Measurements from ENCODE around the gene OXSM.
A peak's percentile ranks its signal among the peaks of the same experiment; 100 is the strongest.

The OXSM gene

DNA sequence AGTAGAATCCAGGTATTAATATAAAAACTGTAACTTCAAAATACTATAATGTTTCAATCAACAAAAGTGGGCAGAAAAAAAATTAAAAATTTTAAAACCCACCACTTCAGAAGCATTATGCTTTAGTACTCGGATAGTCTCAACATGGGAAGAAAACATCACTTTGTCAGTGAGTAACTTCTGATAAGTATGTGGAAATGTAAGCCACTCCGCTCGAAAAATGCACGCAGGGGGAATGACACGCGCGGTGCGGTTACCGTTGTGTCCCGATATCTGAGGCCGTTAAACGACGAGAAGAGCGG, 7.3 kb upstream of the OXSM start:
- no peak for DNase-seq (ENCODE audit: low read depth)
- H3K4me3 ChIP-seq (ENCODE audit: control insufficient read depth, low read depth, low read length), result peak overlapping the region; percentile 92
- TF ChIP-seq, protein P1, sequence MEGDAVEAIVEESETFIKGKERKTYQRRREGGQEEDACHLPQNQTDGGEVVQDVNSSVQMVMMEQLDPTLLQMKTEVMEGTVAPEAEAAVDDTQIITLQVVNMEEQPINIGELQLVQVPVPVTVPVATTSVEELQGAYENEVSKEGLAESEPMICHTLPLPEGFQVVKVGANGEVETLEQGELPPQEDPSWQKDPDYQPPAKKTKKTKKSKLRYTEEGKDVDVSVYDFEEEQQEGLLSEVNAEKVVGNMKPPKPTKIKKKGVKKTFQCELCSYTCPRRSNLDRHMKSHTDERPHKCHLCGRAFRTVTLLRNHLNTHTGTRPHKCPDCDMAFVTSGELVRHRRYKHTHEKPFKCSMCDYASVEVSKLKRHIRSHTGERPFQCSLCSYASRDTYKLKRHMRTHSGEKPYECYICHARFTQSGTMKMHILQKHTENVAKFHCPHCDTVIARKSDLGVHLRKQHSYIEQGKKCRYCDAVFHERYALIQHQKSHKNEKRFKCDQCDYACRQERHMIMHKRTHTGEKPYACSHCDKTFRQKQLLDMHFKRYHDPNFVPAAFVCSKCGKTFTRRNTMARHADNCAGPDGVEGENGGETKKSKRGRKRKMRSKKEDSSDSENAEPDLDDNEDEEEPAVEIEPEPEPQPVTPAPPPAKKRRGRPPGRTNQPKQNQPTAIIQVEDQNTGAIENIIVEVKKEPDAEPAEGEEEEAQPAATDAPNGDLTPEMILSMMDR (IDR thresholded peaks at IDR 0.05; ENCODE audit: control insufficient read depth, insufficient read depth, low read depth, low read length, missing control alignments), result no peak

DNA sequence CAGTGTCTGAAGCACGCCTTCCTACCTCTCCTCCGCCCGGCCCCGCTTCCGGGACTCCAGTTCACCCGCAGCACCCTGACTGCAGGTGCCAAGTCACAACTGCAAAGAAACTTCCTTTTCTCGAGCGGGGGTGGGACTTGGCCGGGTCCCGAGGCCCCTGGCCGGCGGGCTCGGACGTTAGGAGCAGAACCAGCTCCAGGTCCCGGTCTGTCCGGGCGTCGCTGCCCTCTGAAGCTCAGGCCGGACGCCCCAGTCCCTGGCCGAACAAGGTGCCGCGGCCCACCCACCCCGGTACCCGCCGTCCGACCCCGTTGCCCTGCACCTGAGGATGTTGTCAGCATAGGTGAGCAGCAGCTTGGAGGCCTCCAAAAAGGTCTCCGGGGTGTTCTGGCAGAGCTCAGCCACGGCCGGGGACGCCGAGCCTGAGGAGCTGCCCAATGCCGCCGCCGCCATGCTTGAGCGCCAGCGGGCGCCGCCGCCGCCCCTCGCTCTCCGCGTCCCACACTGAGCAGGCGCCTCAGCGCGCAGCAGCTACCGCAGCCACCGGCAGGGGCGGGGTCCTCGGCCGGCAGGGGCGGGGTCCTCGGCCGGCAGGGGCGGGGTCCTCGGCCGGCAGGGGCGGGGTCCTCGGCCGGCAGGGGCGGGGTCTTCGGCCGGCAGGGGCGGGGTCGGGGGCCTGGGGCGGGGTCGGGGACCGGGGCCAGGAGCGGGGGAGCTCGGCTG, 6.8 kb upstream of the OXSM start, which contains the start of gene NGLY1:
Gene NGLY1, minus strand, starts transcription at position 506 of the 723 bp plus-strand sequence. Its CDS starts 53 bp downstream, at position 453.
- DNase-seq (ENCODE audit: low read depth), result peak; percentile 34
- H3K4me3 ChIP-seq (ENCODE audit: control insufficient read depth, low read depth, low read length), result peak within 1 kb of the TSS; percentile 92
- TF ChIP-seq, protein P1 (IDR thresholded peaks at IDR 0.05; ENCODE audit: control insufficient read depth, insufficient read depth, low read depth, low read length, missing control alignments), result no peak

DNA sequence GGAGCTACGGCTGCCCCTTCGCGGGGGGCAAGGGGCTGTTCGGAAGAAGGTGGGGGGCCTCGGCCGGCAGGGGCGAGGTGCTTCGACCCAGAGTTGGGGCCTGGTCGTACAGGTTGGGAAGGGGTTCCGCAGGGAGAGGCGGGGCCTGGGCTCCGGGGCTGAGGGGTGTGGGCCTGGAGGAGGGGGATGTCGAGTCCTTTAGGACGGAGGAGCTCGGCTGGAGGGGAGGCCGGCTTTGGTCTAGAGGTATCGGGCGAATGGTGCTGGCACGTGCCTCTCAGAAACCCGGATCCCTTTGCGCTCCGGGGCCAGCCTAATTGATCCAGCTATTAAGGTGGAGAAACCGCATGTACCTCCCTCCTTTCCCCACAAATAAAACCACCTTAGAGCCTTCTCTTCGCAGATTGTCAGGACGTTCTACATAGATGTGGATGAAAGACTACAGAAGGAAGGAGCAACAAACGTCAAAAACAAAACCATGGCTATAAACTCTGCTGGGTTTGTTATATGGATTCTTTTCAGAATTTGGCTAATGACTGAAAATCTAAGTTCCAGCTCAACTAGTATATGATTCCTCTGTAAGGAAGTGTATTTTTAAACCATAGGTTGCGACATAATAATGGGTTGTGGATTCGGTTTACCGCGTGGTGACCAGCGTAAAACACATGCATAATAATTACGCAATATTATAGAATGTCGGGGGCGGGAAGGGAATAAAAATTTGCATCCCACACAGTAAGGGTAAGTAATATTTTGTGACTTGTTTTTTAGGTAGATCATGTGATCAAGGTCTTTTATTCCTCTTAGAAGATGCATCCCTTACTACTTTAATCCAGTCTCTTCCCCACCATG, 6.0 kb upstream of the OXSM start:
- DNase-seq (ENCODE audit: low read depth), result no peak

DNA sequence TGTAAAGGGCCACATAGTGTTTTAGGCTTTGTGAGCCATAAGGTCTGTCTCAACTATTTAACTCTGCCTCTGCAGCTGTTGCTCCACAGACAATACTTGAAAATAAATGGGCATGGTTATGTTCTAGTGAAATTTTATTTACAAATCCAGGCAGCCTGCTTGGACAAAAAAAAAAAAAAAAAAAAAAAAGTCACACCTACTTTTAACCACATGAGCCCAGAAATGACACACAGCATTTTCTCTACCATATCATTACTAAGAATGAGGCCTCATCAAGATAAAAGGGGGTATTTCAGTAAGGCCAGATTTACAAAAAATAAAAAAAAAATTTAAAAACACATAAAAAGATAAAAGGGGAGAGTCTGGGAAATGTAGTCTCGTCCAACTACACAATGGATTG, 4.9 kb upstream of the OXSM start:
- TF ChIP-seq, protein P1 (IDR thresholded peaks at IDR 0.05; ENCODE audit: control insufficient read depth, insufficient read depth, low read depth, low read length, missing control alignments), result no peak
- H3K4me3 ChIP-seq (ENCODE audit: control insufficient read depth, low read depth, low read length), result no peak overlapping the region
- no peak for DNase-seq (ENCODE audit: low read depth)

More for the DNA sequence above, 6.0 kb upstream of the OXSM start:
- TF ChIP-seq, protein P1 (IDR thresholded peaks at IDR 0.05; ENCODE audit: control insufficient read depth, insufficient read depth, low read depth, low read length, missing control alignments), result no peak
- H3K4me3 ChIP-seq (ENCODE audit: control insufficient read depth, low read depth, low read length), result peak overlapping the region; percentile 84

DNA sequence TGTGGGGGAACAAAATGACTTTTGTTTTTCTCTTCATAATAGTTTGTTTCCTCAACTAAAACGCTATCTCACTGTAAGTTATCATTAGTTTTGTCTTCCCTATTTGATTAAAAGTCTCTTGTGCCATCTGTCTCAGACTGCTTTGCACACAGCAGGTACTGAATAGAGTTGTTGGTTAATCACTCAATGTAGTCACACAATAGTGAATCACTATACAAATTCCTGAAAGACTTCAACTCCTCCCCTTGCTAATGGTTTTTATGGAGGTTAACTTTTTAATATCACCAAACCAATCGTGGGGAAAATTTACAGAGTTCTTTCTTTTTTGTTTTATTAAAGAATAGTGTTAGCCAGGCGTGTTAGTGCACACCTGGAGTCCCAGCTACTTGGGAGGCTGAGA, 4.1 kb upstream of the OXSM start:
- TF ChIP-seq, protein P1 (IDR thresholded peaks at IDR 0.05; ENCODE audit: control insufficient read depth, insufficient read depth, low read depth, low read length, missing control alignments), result no peak
- no peak overlapping the region for H3K4me3 ChIP-seq (ENCODE audit: control insufficient read depth, low read depth, low read length)

DNA sequence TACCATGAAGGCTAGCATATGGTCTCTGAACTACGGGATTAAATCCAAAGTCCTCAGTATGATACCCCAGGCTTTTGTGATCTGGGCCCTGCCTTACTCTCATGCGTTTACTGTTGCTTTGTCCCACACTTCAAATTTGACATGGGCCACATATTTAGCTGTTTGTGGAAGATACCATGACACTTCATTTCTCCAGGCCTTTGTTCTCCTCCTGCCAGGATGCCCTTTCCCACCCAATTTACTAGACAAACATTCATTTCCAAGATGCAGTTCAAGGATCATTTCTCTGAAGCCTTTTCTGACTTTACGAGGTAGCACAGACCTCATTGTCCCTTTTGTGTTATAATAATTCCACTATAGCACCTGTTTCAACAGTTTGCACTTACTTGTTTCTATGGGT, 2.2 kb upstream of the OXSM start:
- H3K4me3 ChIP-seq (ENCODE audit: control insufficient read depth, low read depth, low read length), result no peak overlapping the region
- TF ChIP-seq, protein P1 (IDR thresholded peaks at IDR 0.05; ENCODE audit: control insufficient read depth, insufficient read depth, low read depth, low read length, missing control alignments), result no peak
- no peak for DNase-seq (ENCODE audit: low read depth)

More for the DNA sequence above, 4.1 kb upstream of the OXSM start:
- DNase-seq (ENCODE audit: low read depth), result no peak

Measured in AG09309 (cell line).